SHP77 treated with DMSO at 0.1 percent for 48 hours (cell line): ENCODE data around the gene KLHDC2.
"Not testable (repeated sequence)": the region's sequence is repeated elsewhere in the genome, so short reads cannot be mapped to it uniquely, and the experiment has no call there.

Experiments used
- DNase-seq: peaks from one replicate; lab custom pipeline; 2025; lab: John Stamatoyannopoulos, UW

Gene KLHDC2

DNA sequence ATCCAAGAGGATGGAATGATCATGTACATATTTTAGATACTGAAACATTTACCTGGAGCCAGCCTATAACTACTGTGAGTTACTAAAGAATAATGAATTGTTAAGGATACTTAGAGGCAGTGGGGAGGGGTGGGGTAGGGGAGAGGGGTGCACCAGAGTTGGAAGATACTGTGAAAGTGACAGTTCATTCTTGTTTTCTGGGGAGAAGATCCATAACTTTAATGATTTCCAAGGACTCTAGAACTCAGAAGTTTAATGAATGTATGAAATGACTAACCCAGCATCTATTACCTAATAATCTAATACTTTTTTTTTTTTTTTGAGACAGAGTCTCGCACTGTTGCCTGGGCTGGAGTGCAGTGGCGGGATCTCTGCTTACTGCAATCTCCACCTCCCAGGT lies 10.5 kb downstream of the KLHDC2 start:
- no peak for DNase-seq

- DNase-seq, result not testable (repeated sequence)
Measured at GRCh38 chr14:49781040-49781439, 13.1 kb downstream of the KLHDC2 start.

DNA sequence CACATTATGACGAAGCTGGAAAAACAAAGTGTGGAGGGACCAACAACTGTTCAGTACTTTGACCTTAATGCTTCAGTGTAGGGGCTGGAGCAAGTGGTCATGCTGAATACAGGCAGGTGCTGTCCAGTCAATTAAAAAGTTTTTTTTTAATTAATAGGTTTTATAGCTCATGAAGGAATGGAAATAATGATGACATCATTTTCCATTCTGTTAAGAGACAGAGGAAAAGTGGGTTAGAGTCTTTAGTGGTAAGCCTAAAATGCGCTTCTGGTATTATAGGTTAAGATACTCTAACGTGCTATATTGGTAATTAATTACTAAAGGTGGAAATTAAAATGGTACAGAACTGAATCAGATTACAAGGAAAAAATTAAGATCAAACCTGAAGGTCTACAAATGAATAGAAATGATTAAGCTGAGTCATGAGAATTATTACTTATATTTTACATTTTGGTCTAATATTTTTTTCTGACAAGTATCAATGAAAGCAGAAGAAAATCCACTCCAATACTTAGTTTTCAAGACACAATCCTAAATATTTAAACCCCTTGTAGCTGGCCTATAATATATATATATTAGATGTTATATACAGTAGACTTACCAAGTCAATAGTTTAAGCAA lies 15.6 kb downstream of the KLHDC2 start:
- DNase-seq, result no peak

- no peak for DNase-seq
Measured at GRCh38 chr14:49786315-49786714, 18.4 kb downstream of the KLHDC2 start.

- no peak for DNase-seq
Measured at GRCh38 chr14:49792618-49793017, 24.7 kb downstream of the KLHDC2 start.

DNA sequence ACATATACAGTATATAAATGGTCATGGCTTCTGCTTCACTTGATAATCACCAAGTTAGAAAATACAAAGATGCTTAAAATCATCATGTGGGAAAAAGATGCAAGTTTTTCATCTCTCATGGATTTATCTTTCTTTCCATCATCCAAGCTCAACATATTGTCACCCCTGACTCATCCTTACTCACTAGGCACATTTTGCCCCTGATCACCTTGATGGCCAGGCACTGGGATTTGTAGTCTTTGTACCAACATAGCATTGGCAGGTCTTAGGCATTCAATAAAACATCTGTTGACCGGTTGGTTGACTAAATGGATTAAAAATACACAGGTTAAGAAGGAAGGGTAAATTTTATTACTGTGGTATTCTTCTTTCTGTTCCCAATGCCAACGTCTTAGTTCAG lies 28.1 kb downstream of the KLHDC2 start:
- no peak for DNase-seq

DNA sequence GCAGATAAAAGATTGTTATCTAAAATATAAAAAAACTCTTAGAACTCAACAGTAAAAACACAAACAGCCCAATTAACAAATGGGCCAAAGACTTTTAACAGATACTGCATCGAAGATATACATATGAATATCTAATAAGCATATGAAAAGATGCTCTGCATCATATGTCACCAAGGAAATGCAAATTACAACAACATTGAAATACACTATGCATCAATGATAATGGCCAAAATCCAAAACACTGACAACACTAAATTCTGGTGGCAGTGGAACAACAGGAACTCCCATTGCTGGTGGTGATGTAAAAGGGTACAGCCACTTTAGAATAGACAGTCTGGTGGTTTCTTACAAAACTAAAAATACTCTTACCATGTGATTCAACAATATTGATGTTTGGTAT lies 40.8 kb downstream of the KLHDC2 start:
- DNase-seq, result no peak

DNA sequence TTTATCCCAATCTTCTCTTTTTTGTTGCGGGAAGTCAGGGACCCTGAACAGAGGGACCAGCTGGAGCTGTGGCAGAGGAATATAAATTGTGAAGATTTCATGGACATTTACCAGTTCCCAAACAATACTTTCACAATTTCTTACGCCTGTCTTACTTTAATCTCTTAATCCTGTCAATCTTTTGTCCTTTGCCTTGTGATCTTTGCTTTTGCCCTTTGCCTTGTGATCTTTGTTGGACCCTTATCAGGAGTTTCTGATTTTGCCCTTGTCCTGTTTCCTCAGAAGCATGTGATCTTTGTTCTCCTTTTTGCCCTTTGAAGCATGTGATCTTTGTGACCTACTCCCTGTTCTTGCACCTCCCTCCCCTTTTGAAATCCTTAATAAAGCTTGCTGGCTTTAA lies 48.2 kb downstream of the KLHDC2 start:
- not testable (repeated sequence) for DNase-seq

DNA sequence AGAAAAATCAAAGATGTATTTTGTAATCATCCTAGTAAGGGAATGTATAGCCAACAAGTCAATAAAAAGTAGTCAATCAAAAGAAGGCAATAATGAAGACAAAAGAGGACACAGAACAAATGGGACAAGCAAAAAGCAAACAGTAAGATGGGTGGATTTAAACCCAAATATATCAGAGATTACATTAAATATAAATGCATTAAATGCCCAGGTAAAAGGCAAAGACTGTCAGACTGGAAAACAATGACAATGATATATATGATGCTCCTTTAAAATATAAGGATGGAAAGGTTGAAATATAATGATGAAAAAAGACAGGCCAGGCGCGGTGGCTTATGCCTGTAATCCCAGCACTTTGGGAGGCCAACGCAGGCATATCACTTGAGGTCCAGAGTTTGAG lies 48.9 kb downstream of the KLHDC2 start:
- no peak for DNase-seq

DNA sequence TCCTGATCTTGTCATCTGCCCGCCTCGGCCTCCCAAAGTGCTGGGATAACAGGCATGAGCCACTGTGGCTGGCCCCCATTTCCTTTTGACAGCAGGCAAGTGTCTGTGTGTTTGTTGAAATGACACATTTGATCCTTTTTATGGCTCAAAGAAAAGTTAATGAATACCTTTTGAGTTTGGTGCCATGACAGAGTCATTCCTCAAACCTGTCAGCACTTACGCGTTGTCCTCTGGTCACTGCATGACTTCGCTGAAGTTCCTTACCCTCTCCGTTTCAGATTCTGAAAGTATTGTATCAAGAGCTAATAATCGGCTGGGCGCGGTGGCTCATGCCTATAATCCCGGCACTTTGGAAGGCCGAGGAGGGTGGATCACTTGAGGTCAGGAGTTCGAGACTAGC lies 52.2 kb downstream of the KLHDC2 start:
- no peak for DNase-seq

DNA sequence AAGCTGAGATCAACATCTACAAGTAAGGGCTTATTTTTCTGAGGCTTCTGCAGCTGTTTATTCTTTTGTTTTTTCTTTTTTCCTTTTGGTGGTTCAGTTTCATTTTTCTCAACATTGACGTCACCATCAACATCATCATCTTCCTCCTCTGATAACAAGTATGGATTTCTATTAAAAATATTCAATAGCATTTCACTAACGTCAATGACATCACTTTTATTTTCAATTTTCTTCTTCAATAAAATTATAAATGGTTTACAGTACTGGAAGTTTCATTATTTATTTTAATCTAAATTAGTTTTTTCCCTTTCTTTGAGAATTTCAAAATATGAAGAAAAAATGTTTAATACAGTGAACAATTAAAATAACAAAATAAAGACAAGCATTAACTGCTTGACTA lies 60.7 kb downstream of the KLHDC2 start:
- no peak for DNase-seq
